Measurements from ENCODE around the gene MYLK. TPM values are rescaled to one million over a fixed set of nuclear protein-coding genes. Genes with fewer than 3 reads are reported as not detected.

MYLK gene
- total and polyA plus RNA-seq, 2 donors (not counting 1 experiment from before 2014, with no cell fraction given) = 0.51 TPM; not detected in 1

DNA sequence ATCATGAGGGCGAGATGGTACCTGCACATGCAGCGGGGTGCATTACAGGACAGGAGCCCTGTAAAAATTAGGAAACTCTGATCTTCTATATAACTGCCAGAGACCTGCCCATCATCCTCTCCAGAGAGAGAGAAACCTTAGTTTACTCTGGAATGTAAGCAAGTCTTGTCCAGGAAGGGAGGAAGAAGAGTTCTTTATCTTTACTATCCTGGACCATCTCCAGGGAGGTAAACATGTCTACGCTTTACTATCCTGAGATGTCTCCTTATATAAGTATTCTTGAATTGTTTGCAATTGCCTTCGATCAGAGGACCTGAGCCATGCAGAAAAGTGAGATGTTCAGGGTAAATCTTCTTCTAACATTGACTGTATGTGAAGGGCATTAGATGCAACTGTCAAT, 286.6 kb downstream of the MYLK start:
- ATAC-seq (ENCODE audit: low read depth) = no peak

DNA sequence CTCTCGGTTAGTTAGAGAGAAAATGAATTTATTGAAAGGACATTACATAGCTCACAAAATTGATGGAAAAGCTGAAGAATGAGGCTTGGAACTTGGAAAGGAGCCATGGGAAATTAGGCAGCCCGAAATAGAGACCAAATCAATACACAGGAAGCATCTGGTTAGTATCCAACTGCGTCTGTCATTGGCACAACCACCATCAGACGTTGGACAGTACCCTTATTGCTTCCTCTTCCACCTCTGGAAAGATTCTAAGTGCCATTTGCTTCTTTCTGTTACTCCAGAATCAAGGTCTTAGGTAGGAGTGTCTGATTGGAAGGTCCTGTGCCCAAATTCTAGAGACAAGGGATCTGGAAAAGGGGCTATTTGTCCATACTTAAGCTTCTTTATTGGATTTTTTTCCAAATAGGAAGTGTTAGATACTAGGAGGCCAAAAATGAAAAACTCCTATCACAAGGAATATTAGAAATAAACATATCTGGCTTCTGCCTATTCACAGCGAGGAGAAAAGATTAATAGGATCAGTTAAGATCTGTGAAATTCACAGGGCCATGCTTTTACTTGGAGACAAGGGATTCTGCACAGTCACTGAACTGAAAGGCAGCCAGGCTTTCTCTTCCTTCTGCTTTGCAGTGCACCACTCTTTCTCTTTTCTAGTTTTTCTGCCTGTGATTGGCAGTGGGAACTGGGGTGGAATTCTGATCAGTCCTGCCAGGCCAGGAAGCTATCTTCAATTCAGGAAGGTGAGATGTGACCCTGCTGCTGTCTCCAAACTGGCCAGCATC, 288.5 kb downstream of the MYLK start:
- WGBS (ENCODE audit: insufficient coverage) = 55% methylated on average over 3 of the region's 5 CpGs
- Histone ChIP-seq H3K4me2 (replicated peaks; ENCODE audit: low read depth, low read length, poor library complexity, severe bottlenecking) (no peak overlapping the region), H3K36me3 (replicated peaks in 1 of 2; ENCODE audit: control extremely low read depth in 1 of 2, control insufficient read depth in 1 of 2, extremely low read depth in 1 of 2, insufficient read depth in 2 of 2, low read length in 1 of 2) (peaks cover under 1 to 4% of the 10 kb centered on the region in 2 experiments), H4K20me1 (ENCODE audit: control insufficient read depth, insufficient read depth, low read length, poor library complexity, severe bottlenecking) (no peaks in the 10 kb centered on the region), H3K27me3 (replicated peaks in 1 of 4; ENCODE audit: control extremely low read depth in 1 of 4, control insufficient read depth in 3 of 4, insufficient read depth in 4 of 4, low read length in 3 of 4) (no peaks in the 10 kb centered on the region), H3K4me3 (ENCODE audit: control extremely low read depth in 1 of 5, extremely low read depth in 1 of 5, insufficient read depth in 1 of 5, low read depth in 2 of 5, low read length in 4 of 5) (no peak overlapping the region), H3K27ac (ENCODE audit: low read length in 2 of 2) (no peak overlapping the region), H3K4me1 (ENCODE audit: control insufficient read depth in 2 of 2, insufficient read depth in 2 of 2, low read length in 2 of 2) (no peaks in the 10 kb centered on the region), H3K9me3 (ENCODE audit: control extremely low read depth in 1 of 3, control insufficient read depth in 2 of 3, insufficient read depth in 1 of 3, low read length in 2 of 3) (peaks cover 4 to 11% (median 7%) of the 10 kb centered on the region in 3 donors), H3K79me2 (ENCODE audit: control insufficient read depth, insufficient read depth, low read length) (peaks cover 4% of the 10 kb centered on the region), H2AFZ (ENCODE audit: insufficient read depth, low read depth, low read length, poor library complexity, severe bottlenecking) (no peak overlapping the region), H3K9ac (ENCODE audit: low read length) (no peak overlapping the region)
- ChIA-PET CTCF (no interaction called here), POLR2A (no interaction called here)
- no peak overlapping the region for H3K27ac Mint-ChIP-seq
- H3K4me1 Mint-ChIP-seq = no peaks in the 10 kb centered on the region
- no peak for DNase-seq
- intact Hi-C loops (cut with micrococcal nuclease) = no loop called here
- peaks cover 3% of the 10 kb centered on the region for H3K9me3 Mint-ChIP-seq (ENCODE audit: insufficient read depth)
- TF ChIP-seq EZH2 (IDR thresholded peaks at IDR 0.05; ENCODE audit: borderline replicate concordance, insufficient read depth, low read depth, low read length, poor library complexity, severe bottlenecking) = no peak
- TF ChIP-seq, protein P1, sequence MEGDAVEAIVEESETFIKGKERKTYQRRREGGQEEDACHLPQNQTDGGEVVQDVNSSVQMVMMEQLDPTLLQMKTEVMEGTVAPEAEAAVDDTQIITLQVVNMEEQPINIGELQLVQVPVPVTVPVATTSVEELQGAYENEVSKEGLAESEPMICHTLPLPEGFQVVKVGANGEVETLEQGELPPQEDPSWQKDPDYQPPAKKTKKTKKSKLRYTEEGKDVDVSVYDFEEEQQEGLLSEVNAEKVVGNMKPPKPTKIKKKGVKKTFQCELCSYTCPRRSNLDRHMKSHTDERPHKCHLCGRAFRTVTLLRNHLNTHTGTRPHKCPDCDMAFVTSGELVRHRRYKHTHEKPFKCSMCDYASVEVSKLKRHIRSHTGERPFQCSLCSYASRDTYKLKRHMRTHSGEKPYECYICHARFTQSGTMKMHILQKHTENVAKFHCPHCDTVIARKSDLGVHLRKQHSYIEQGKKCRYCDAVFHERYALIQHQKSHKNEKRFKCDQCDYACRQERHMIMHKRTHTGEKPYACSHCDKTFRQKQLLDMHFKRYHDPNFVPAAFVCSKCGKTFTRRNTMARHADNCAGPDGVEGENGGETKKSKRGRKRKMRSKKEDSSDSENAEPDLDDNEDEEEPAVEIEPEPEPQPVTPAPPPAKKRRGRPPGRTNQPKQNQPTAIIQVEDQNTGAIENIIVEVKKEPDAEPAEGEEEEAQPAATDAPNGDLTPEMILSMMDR (IDR thresholded peaks at IDR 0.05) = no peak
- H3K4me3 Mint-ChIP-seq = no peak overlapping the region
- H3K27me3 Mint-ChIP-seq = no peaks in the 10 kb centered on the region
- ATAC-seq (ENCODE audit: low read depth) = no peak

More for the DNA sequence above, 286.6 kb downstream of the MYLK start:
- Mint-ChIP-seq H3K9me3 (ENCODE audit: insufficient read depth) (no peaks in the 10 kb centered on the region), H3K27ac (no peak overlapping the region), H3K4me3 (no peak overlapping the region), H3K4me1 (no peaks in the 10 kb centered on the region), H3K27me3 (no peaks in the 10 kb centered on the region)
- no peak overlapping the region for H3K4me2 ChIP-seq (replicated peaks; ENCODE audit: low read depth, low read length, poor library complexity, severe bottlenecking)
- no peak overlapping the region for H3K9ac ChIP-seq (ENCODE audit: low read length)
- TF ChIP-seq, protein P1 (IDR thresholded peaks at IDR 0.05) = no peak
- TF ChIP-seq EZH2 (IDR thresholded peaks at IDR 0.05; ENCODE audit: borderline replicate concordance, insufficient read depth, low read depth, low read length, poor library complexity, severe bottlenecking) = no peak
- no peaks in the 10 kb centered on the region for H3K27me3 ChIP-seq (replicated peaks in 1 of 4; ENCODE audit: control extremely low read depth in 1 of 4, control insufficient read depth in 3 of 4, insufficient read depth in 4 of 4, low read length in 3 of 4)
- H3K4me1 ChIP-seq (ENCODE audit: control insufficient read depth in 2 of 2, insufficient read depth in 2 of 2, low read length in 2 of 2) = no peaks in the 10 kb centered on the region
- DNase-seq = no peak
- no peak overlapping the region for H2AFZ ChIP-seq (ENCODE audit: insufficient read depth, low read depth, low read length, poor library complexity, severe bottlenecking)
- no peaks in the 10 kb centered on the region for H3K36me3 ChIP-seq (replicated peaks in 1 of 2; ENCODE audit: control extremely low read depth in 1 of 2, control insufficient read depth in 1 of 2, extremely low read depth in 1 of 2, insufficient read depth in 2 of 2, low read length in 1 of 2)
- WGBS (ENCODE audit: insufficient coverage) = 88% methylated on average over 1 of the region's 4 CpGs
- H3K27ac ChIP-seq (ENCODE audit: low read length in 2 of 2) = no peak overlapping the region
- H3K4me3 ChIP-seq (ENCODE audit: control extremely low read depth in 1 of 5, extremely low read depth in 1 of 5, insufficient read depth in 1 of 5, low read depth in 2 of 5, low read length in 4 of 5) = no peak overlapping the region
- H3K9me3 ChIP-seq (ENCODE audit: control extremely low read depth in 1 of 3, control insufficient read depth in 2 of 3, insufficient read depth in 1 of 3, low read length in 2 of 3) = no peaks in the 10 kb centered on the region
- ChIA-PET CTCF (no interaction called here), POLR2A (no interaction called here)
- H3K79me2 ChIP-seq (ENCODE audit: control insufficient read depth, insufficient read depth, low read length) = no peaks in the 10 kb centered on the region
- H4K20me1 ChIP-seq (ENCODE audit: control insufficient read depth, insufficient read depth, low read length, poor library complexity, severe bottlenecking) = no peaks in the 10 kb centered on the region
- intact Hi-C loops (cut with micrococcal nuclease) = no loop called here

Data from B cell (primary cell).